OCI-LY1 (cell line): ENCODE results near the gene GMPPA.

Experiments
- CTCF ChIP-seq: fragments of 200-600 bp; sonication (generic), shearing (Covaris generic); IDR thresholded peaks from 2 replicates; pipeline ENCODE4 v1.5.1; 2017; ENCODE audit warnings: mild to moderate bottlenecking, antibody characterized with exemption, low read length, moderate library complexity, mixed read lengths
- EZH2 ChIP-seq: fragments of 200-600 bp; sonication (generic), shearing (Covaris generic); IDR thresholded peaks from 2 replicates; pipeline ENCODE4 v1.8.0; 2017; ENCODE audit warnings: borderline replicate concordance, mixed run types, mild to moderate bottlenecking, antibody characterized with exemption, low read length, moderate library complexity, mixed read lengths

GRCh38 chr2:219499058-219499307 is 292 bp downstream of the GMPPA start:
- TF ChIP-seq CTCF (no peak), EZH2 (no peak)
